ENCODE results near the gene FRMD5.

- TF ChIP-seq CTCF (IDR thresholded peaks at IDR 0.05) (no peak), POLR2A (IDR thresholded peaks at IDR 0.05) (no peak)
Observed at GRCh38 chr15:44028349-44028748, 166.7 kb downstream of the FRMD5 start.

Measured in lower leg skin (tissue), 3 donors.